Cardiac fibroblast (primary cell): ENCODE data around the gene LYVE1.
A peak's percentile ranks its signal among the peaks of the same experiment; 100 is the strongest.

Source experiments
- DNase-seq, 2 donors: peaks; one replicate each; pipeline versions ENCODE4 v3.0.0 to v3.0.0-alpha.2; 2010; ENCODE audit warnings: low read depth in 2 of 2
- H3K4me3 ChIP-seq, 2 donors: replicated peaks in 1 of 2; 1 replicate in 1 of 2; 2 replicates in 1 of 2; pipeline ENCODE4 v1.5.1; 2011; ENCODE audit warnings: low read depth in 2 of 2, low read length in 2 of 2, mild to moderate bottlenecking in 2 of 2, moderate library complexity in 1 of 2
- TF ChIP-seq, protein P1 (sequence below): IDR thresholded peaks from one replicate; pipeline ENCODE4 v1.5.1; 2011; ENCODE audit warnings: low read depth, mild to moderate bottlenecking, low read length, inconsistent platforms

The LYVE1 gene

GRCh38 chr11:10568486-10568941, at the start of gene LYVE1:
LYVE1 (minus strand) TSS chr11:10568665; CDS start chr11:10568532, 133 bp downstream.
- peak; percentile 61 to 68 for DNase-seq
- no peak within 1 kb of the TSS for H3K4me3 ChIP-seq
- TF ChIP-seq, protein P1, sequence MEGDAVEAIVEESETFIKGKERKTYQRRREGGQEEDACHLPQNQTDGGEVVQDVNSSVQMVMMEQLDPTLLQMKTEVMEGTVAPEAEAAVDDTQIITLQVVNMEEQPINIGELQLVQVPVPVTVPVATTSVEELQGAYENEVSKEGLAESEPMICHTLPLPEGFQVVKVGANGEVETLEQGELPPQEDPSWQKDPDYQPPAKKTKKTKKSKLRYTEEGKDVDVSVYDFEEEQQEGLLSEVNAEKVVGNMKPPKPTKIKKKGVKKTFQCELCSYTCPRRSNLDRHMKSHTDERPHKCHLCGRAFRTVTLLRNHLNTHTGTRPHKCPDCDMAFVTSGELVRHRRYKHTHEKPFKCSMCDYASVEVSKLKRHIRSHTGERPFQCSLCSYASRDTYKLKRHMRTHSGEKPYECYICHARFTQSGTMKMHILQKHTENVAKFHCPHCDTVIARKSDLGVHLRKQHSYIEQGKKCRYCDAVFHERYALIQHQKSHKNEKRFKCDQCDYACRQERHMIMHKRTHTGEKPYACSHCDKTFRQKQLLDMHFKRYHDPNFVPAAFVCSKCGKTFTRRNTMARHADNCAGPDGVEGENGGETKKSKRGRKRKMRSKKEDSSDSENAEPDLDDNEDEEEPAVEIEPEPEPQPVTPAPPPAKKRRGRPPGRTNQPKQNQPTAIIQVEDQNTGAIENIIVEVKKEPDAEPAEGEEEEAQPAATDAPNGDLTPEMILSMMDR = no peak

DNA sequence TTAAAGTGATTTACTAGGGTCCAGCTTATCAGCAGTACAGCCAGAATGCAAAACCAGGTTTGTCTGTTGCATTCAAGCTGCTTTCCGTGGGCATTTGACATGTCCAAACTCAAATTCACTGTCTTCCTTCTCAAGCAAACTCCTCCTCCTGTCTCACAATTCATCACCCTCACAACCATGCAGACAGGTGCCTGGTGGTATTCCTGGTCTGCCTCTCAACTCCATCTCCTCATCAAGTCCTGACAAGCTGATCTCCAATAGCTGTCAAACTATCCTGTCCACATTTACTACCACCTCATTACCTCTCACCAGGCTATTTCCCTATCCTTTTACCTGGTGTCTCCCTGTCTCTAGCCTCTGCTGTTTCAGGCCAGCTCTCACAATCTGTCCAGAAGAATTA, 49.1 kb upstream of the LYVE1 start:
- TF ChIP-seq, protein P1 = no peak
- no peak for DNase-seq
- H3K4me3 ChIP-seq = no peak overlapping the region

- TF ChIP-seq, protein P1 = no peak
- no peak overlapping the region for H3K4me3 ChIP-seq
- DNase-seq = no peak
These were observed 43.8 kb upstream of the LYVE1 start for GRCh38 chr11:10611979-10612862.

- TF ChIP-seq, protein P1 = no peak
- no peak overlapping the region for H3K4me3 ChIP-seq
- DNase-seq = no peak
These were observed 41.2 kb upstream of the LYVE1 start for GRCh38 chr11:10609636-10610035.

GRCh38 chr11:10608584-10608983, 40.1 kb upstream of the LYVE1 start:
- DNase-seq = no peak
- TF ChIP-seq, protein P1 = no peak
- H3K4me3 ChIP-seq = no peak overlapping the region

DNA sequence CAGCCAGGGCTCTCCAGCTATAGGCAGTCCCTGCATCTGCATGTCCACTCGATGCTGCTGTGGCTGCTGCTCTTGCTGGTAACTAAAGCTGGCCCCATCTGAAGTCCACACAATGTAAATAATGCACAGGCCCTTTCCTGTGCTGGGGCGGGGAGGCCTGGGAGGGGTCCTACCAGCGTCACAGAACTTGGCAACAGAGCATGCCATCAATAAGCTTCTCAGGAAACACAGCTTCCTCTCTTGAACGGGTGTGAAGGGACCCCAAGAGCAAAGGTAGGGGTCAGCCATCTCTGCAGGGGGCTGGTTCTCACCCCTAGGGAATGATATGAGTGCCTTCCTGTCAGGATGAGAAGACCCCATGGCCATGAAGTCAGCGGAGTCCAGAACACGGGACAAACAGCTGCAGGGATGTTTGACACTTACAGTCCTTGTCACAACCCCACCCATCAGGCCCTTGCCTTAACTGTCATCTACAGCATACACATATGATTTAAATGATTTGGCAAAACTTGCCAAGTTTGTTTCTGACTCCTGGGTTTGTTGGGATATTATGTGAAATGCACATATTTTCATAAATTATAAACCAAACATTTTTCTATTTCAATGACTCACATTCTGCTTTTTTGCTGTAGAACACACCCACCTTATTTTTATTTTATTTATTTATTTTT, 39.1 kb upstream of the LYVE1 start:
- DNase-seq = no peak
- TF ChIP-seq, protein P1 = no peak
- H3K4me3 ChIP-seq = no peak overlapping the region
